ENCODE measurements around the gene SERPINE1.
A peak's percentile ranks its signal among the peaks of the same experiment; 100 is the strongest.

The SERPINE1 gene

DNA sequence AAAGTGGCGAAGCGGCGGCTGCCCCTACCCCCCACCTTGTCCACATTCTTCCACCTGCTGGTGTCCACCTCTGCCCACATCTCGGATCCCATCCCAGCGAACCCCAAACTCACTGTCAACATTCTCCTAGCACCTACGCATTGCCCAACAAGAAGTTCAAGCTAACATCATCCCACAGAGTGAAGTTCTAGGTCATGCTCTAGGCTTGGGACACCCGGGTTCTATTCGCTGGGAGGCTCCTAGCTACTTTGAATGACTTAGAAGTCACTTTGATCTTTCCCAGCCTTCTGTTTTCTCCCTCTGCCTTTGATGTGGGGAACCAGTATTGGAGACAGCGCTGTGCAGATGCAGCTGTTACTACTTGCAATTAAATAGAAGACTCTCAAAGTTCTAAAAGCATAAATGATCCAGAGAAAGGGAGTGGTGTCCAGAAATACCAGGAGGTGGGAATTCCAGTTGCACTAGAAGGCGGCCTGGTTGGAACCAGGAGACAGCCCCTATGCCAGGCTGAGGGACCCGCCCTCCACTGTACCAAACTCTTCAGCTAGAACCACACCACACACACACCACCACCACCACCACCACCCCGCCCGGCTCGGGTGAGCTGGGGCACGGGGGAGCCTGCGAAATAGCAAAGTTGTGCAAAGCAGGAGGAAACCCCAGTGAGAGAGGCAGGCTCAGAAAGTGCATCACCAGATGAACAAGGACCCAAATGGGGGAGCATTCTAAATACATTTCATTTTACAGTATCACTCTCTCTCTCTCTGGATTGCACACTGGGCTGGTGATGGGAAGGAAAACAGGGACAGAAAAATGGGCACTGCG lies 43.9 kb downstream of the SERPINE1 start:
- DNase-seq: no peak

DNA sequence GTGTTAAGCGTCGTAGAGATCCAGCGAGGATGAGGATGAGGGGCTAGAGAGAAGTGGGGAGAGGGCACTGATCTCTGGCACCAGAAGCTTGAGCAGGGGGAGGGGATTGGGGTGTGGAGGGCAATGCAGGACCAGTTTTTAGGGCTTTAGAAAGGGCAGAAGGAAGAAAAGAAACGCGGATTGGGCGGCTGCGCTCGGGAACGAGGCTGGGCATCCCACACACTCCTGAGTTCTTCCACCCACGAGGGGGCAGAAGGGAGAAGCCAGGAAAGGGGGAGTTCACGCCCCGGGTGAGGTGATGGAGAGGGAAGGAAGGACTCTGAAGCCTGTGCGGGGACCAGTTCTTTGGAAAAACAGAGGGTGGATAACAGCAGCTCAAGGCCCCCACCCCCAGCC lies 44.5 kb downstream of the SERPINE1 start:
- DNase-seq: no peak

DNA sequence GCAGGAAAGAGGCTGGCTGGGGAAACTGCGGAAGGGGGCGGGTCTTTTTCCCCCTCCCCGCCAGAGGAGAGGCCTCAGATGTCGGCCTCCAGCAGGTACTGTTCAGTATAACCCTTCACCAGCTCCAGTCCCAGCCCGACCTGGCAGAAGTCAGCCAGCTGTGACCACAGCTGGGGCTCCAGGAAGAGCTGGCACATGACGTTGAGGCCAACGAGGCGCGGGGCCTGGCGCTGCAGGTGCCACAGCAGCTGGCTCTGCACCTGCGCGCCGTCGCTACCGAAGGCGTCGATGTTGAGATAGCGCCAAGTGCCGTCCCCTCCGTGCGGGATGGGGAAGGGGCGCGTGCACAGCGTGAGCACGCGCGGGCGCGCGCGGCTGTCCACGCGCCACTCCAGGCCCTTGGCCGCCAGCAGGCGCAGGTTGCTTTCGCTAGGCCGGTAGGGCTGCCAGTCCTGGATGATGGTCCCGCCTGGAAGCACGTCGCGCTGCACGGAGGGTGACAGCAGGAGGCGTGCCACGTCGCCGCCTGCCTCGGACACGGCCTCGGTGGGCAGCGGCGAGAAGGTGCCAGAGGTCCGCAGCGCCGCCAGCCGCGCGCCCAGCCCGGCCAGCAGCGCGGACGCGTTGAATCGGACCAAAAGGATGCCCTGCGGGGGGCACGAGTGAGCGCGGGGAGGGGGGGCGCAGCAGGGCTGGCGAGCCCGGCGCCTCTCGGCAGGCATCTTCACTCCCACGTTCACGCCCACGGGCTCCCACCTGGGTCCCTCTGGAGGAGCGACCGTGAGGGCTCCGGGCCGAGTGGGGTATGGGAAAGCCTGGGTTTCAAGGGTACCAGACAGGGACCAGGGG lies 45.3 kb downstream of the SERPINE1 start:
- no peak for DNase-seq

DNA sequence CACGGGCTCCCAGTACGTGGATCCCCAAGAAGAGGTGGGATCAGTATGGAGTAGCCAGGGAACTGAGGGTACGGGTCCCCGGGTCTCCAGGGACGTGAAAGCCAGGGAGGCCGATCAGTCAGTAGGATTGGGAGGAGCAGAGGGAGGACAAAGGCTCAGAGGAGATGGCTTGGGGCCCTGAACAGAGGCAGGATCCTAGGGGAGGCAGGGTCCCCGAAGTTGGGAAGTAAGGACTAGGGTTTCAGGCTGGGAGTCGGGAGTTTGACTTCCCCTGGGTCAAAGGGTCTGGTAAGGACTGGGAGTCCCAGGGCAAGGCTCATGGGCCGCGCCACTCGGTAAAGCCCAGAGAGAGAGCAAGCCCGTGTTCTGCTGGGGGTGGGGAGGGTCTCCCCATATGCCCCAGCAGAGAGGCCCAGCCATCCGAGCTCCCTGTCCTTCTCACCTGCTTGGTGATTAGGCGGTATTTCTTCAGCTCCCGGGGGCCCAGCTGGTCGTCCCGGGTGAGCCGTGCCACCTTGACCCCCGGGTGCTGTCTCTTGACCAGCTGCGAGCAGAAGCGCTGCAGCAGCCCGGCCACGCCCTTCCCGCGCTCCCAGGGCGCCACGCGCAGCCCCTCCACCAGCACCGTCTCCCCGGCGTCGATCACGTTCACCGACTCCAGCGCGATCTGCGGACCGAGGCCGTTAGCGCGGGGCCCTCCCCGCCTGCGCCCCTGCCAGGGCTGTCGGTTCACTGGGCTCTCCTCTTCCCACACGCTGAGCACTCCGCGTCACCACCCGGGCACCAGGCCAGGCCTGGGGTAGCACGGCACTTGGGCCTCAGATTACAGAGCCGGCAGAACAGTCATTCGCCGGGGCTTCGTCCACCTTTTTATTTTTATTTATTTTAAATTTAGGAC lies 46.2 kb downstream of the SERPINE1 start:
- DNase-seq: peak; percentile 59

DNA sequence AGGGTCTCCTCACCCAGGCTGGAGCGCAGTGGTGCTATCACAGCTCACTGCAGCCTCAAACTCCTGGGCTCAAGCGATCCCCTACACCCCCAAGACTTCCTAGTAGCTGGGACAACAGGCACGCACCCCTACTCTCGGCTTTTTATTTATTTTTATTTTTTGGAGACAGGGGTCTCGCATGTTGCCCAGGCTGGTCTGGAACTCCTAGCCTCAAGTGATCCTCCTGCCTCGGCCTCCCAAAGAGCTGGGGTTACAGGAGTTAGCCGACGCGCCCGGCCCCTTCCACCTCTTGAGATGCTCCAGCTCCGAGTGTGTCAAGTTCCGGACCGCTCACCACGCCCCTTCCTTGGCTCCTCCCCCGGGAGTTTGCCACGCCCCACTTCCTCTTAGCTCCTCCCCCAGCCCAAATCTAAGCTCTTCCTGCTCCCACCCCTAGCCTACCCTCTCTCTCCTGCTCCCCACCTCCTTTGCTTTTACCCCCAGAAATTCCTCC lies 46.9 kb downstream of the SERPINE1 start:
- peak; percentile 83 for DNase-seq

DNA sequence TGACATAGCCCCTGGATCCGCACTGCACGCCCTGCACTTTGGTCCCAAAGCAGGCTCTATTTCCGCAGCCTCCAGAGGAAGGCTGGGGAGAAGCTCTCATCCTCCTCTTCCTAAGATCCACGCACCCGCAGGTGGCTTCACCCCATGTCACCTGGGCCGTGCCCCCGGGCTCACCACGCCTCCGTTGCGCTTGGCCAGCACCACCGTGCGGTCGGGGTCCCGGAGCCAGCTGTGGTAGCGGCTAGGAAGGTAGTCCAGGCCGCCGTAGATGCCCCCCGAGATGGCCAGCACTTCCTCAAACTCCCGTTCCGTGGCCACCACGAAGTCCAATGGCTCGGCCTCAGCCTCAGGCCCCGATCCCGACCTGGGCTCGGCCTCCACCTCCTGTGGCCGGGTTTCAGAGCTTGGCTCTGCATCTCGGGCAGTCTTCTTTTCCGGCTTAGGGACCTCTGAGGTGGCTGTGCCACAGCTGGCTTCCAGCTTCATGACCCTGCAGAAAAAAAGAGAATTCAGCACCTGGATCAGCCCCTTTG lies 47.5 kb downstream of the SERPINE1 start:
- no peak for DNase-seq

DNA sequence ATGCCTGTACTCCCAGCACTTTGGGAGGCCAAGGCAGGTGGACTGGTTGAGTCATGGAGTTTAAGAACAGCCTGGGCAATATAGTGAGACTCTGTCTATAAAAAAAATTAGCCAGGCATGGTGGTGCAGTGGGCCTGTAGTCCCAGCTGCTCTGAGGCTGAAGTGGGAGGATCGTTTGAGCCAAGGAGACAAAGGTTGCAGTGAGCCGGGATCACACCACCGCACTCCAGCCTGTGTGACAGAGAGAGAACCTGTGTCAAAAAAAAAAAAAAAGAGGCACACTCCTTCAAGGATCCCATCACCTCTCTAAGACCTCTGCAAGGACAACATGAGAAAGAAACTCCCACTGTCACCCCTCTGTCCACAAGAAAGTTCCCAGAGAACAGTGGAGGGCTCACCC lies 48.8 kb downstream of the SERPINE1 start:
- no peak for DNase-seq

DNA sequence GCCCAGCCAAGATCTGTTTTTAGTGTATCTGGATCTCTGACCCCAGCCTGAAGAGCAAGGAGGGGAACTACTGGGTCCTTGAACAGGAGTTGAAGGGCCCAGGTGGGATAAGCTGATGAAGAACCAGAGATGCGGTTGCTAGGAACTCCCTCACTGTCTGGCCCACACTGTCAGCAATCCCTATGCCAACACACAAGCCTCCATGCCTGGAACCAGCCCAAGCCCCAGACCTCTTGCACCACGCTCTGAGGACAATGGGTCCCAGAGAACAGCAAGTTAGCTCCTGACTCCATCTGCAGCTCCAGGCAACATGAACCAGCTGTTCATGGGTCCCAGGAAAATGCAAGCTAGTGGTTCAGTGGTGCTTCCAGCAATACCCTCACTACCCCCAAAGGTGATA lies 50.7 kb downstream of the SERPINE1 start:
- DNase-seq: no peak

DNA sequence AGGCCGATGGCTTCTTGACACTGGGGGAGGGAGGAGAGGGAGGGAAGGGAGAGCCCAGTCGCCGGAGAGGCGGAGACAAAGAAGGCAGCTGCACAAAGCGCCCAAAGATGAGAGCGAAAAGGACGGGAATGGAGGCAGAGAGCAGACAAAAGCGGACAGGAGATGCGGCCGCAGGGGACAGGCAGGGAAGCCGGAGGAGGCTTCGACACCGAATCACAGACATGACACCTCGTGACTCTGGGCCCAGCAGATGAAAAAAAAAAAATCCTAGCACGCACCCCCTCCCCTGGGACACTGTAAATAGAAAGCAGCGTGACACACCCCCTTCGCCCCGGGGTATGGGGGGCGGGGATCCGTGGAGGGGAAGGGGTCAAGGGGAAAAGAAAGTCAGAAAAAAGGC lies 52.2 kb downstream of the SERPINE1 start:
- DNase-seq: peak; percentile 18

DNA sequence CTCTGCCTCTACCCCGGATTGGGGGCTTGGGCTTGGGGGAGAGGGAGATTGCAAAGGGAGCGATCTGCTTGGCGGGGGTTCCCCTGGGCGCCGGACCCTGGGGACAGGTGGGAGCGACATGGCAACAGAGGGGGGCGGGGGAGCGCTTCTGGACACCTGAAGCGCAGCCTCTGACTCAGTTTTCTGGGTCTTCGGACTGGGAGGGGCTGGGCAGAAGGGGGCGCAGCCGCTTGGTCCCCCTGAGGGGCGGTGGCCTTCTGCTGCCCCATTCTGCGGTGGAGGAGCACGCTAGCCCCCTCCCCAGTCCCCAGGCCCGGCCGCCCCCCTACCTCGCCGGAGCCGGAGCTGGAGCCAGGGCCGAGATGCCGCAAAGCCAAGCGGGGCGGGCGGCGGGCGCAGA lies 52.8 kb downstream of the SERPINE1 start:
- DNase-seq: no peak

DNA sequence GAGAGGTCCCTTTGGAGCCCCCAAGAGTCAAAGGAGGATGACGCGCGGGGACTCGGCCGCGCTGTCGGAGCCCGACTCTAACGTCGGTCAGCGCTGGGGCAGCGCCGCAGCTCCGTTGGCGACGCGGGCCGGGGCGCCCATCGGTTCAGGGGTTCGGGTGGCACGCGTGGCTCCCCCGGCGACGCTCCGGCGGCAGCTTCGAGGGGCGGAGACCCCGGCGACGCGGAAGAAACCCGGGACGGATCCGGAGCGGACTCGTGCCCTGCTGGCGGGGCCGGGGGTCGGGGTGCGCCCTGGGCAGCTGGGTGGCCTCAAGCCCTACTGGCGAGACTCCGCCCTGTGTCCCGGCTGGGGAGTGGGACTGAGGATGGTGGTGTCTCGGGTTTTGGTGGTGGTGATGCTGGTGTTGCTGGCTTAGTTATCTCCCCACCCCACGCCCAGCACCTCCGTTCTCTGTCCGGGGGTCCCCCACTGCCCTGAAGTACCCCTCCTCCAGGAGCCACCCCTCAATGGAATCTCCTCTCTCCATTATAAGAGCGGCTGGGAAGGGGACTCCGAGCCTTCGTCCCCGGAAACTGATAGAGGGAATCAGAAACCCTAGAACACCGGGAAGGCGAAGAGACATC lies 53.3 kb downstream of the SERPINE1 start, which contains the start of gene NAT16:
Gene NAT16, minus strand, starts transcription at position 164 of the 626 bp plus-strand sequence. CDS start 5,486 bp downstream, outside the sequence.
- no peak for DNase-seq

DNA sequence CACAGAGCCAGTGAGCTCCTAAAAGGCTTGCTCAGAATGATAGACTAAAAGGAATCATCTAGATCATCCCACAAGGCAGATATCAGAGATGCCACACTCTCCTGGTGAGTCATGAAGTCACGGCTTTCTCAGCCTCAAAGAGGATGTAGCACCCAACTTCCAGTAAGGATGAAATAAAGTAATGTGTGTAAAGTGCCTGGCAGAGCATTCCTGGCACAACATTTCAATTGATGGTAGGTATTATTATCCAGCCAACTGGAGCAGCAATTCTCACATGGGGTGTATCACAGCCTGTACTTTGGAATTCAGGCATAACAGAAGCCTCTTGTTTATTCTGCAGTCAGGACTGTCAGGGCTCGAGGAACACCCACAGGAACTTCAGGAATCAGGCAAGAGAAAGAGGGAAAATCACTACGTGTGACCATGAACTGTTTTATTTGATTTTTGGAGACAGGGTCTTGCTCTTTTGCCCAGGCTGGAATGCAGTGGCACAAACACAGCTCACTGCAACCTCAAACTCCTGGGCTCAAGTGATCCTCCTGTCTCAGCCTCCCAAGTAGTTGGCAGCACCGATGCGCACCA lies 58.4 kb downstream of the SERPINE1 start:
- no peak for DNase-seq

DNA sequence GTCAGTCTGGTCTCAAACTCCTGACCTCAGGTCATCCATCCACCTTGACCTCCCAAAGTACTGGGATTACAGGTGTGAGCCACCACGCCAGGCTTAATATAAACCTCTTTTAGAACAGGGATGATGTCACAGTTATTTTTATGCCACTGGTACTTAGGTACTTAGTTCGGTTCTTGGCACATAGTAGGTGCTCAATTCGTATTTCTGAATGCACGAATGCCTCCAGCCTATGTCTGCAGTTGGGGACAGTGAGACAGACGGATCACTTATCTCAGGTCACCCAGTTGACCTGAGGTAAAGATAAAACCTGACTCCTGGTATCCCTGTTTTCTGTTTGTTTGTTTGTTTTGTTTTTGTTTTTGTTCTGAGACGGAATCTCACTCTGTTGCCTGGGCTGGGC lies 59.3 kb downstream of the SERPINE1 start:
- DNase-seq: no peak

DNA sequence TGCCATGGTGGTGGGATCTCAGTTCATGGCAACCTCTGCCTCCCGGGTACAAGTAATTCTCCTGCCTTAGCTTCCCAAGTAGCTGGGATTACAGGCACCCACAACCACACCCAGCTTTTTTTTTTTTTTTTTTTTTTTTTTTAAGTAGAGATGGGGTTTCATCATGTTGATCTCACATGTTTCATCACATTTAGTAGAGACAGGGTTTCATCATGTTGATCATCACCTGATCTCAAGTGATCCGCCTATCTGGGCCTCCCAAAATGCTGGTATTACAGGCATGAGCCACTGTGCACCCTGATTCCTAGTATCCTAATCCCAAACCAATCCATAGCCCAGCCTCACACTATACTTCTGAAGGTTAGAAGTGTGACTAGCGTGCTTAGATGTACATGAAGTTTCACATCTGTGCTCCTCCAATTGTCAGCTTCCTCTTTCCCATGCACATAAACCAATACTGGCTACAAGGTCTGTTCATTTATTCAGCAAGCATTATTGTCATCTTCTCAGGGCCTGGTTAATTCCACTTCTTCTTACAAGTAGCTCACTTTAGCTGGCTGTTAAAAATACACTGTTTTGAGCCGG lies 60.0 kb downstream of the SERPINE1 start:
- no peak for DNase-seq
